Dedifferentiated amniotic fluid mesenchymal stem cell (primary cell): ENCODE data around the gene SND1.

ENCODE experiments used
- DNase-seq: peaks from one replicate; pipeline ENCODE4 v3.0.0-alpha.2; 2016; ENCODE audit errors: extremely low spot score

Gene SND1

GRCh38 chr7:128114806-128115205 is 462.8 kb downstream of the SND1 start:
- DNase-seq = no peak

GRCh38 chr7:128115336-128115820 is 463.4 kb downstream of the SND1 start:
- DNase-seq = no peak

DNA sequence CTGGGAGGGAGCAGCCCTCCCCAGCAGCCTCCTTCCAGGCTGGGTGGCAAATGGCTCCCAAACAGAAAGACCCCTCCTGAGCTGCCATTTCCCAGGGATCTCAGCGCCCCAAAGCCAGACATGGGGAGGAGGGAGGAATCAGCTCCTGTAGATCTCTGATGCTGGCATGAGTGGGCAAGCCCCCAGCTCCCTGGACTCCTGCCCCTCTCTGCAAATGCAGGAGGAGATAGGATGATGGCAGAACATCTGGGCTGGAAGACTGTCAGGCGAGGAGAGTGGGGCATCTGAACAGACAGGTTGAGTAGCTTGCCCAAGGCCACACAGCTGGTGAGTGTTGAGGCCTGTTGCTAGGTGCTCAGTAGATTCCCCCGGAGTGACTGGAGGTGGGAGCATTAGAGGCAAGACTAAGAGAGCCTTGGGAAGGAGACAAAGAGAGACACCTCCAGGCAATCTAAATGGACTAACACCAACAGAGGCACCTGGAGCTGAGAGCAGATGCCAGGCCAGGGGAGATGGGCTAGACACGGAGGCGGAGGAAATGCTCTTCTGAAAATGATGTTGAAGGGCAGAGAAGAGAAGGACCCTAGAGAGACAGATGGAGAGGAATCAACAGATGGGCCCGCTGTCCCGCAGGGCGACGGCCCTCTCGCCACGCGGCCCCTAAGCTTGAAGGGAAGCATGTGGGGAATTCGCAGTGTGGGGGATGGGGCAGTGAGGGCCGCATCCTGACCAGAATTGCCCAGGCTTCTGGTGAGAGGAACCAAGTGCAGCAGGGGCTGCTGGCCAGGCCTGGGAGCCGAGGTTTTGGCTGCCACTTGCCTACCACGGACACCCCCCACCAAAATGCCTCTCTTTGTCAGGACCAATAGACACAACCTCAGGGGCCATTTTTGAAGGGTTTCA is 464.1 kb downstream of the SND1 start:
- DNase-seq = no peak

- no peak for DNase-seq
Observed at GRCh38 chr7:128116740-128117139, 464.7 kb downstream of the SND1 start.

GRCh38 chr7:128117691-128118090 is 465.7 kb downstream of the SND1 start:
- DNase-seq = no peak

GRCh38 chr7:128119036-128119435 is 467.0 kb downstream of the SND1 start:
- no peak for DNase-seq

DNA sequence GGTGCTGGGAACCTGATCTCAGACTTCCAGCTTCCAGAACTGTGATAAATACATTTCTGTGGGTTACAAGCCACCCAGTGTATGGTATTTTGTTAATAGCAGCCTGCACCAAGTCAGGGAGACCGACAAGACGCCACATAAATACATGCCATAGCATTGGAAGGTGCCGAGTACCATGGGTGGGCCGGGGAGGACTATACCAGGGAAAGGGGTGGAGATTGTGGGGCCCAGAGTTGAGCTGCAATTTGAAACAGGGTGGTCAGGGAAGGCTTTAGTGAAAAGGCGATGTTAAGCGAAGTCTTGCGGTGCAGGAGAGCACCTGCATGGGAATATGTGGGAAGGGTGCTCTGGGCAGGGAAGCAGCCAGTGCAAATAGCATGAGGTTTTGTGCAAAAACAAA is 468.1 kb downstream of the SND1 start:
- no peak for DNase-seq

GRCh38 chr7:128120976-128121490 is 469.0 kb downstream of the SND1 start:
- DNase-seq = no peak

DNA sequence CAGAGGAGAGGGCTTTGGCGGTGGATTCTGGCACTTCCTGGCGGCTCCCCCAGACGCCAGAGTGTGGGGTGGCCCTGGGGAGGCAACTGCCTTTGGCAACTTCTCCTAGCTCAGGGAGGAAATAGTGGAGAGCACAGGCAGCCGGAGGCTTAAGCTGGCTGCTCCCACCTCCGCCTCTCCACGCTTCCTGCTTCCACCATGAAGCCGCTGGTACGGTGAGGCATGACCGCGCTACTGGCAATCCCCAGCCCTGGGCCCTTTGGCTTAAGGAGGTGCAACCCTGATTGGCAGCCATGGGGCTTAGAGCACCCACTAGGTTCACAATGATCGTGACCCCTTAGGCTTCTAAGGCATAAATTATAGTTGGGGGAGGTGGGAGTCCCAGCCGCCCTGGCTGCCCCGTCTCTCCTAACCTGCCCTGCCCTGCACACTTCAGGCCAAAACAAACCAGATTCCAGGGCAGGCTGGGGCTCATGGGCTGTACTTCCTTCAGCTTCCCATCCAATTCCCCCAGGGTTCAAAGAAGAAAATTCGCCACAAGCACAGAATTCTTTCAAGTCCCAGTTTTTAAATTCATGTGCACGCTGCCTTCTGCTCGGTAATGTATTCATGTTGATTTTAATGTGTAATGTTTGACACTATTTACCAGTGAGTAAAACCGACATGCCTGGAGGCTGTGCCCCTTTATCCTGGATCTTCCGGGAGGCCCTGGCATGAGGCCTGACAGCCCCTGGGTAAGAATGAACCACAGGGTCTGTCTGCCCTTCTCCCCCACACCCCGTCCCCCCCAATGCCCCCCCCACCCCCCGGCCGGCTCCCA is 469.9 kb downstream of the SND1 start:
- no peak for DNase-seq

GRCh38 chr7:128122576-128123290 is 470.7 kb downstream of the SND1 start:
- DNase-seq = no peak

- DNase-seq = no peak
Observed at GRCh38 chr7:128123291-128124037, 471.5 kb downstream of the SND1 start.

- no peak for DNase-seq
Observed at GRCh38 chr7:128124786-128125185, 472.8 kb downstream of the SND1 start.

DNA sequence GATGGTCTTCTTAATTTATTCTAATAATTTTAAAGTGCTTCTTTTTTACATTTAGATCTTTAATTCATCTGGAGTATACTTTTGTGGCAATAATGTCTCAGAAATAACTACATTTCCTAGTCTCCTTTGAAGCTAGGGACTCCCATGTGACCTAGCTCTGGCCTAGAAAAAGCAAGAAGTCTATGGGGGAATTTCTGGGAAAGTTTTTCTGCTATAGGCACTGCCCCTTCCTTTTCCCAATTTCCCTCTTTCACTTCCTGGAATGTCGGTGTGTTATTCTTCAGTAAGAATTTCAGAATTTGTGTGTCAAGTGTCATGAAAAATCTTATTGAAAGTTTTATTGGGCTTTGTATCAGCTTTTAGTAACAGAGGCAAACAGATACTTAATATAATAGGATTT is 473.8 kb downstream of the SND1 start:
- DNase-seq = no peak

GRCh38 chr7:128128401-128128800 is 476.4 kb downstream of the SND1 start:
- no peak for DNase-seq

DNA sequence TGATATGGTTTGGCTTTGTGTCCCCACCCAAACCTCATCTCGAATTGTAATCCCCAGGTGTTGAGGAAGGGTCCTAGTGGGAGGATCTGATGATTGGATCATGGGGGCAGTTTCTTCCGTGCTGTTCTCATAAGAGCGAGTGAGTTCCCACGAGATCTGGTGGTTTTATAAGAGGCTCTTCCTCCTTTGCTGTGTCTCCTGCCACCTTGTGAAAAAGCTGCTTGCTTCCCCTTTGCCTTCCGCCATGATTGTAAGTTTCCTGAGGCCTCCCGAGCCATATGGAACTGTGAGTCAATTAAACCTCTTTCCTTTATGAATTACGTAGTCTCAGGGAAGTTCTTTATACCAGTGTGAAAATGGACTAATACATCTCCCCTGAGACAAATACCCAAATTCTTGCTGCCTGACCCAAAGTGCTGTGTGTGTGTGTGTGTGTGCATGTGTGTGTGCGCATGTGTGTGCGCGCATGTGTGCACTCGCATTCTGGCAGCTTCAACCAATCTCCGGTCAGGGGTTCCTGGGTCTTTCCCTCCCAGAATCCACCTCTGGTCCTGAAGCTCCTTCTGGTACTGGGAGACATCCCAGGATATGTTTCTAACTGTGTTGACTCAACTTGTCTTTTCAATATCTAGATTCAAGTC is 477.4 kb downstream of the SND1 start:
- no peak for DNase-seq

- DNase-seq = no peak
Observed at GRCh38 chr7:128131115-128131514, 479.1 kb downstream of the SND1 start.

- DNase-seq = no peak
Observed at GRCh38 chr7:128131731-128132130, 479.7 kb downstream of the SND1 start.

GRCh38 chr7:128132426-128133069 is 480.6 kb downstream of the SND1 start:
- DNase-seq = no peak

DNA sequence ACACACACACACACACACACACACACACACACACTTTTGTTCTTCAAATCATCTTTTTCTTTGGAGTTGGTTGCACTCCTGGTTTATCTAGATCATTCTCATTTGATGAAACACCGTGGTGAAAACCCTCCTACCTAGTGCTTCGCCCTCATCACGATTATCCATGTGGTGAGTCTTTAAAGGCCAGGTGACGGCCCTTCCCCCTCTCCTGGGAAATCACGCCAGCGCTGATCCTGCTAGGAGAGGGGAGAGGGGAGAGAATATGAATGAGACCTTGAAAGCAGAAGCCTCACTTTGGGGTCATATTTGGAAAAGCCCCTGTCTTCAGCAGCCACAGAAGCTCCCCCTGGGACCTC is 483.1 kb downstream of the SND1 start:
- no peak for DNase-seq

GRCh38 chr7:128135515-128136214 is 483.7 kb downstream of the SND1 start:
- DNase-seq = peak; percentile 43
